H9 (cell line): ENCODE data around the gene PIBF1. TPM values are rescaled to one million over a fixed set of nuclear protein-coding genes. Genes with fewer than 3 reads are reported as not detected.

ENCODE experiments used
- DNase-seq: peaks from one replicate; pipeline ENCODE4 v3.0.0-alpha.2; 2017
- H2AFZ ChIP-seq: one replicate; pipeline ENCODE4 v1.6.1; 2013; ENCODE audit warnings: mild to moderate bottlenecking, low read length, control low read depth, moderate library complexity
- H2AK5ac ChIP-seq: 2 replicates; pipeline ENCODE4 v1.6.1; 2013; ENCODE audit warnings: low read length, control low read depth, mixed read lengths; ENCODE audit not compliant: insufficient read length
- H2BK120ac ChIP-seq: one replicate; pipeline ENCODE4 v1.6.1; 2013; ENCODE audit warnings: low read depth, mild to moderate bottlenecking, low read length, control low read depth, inconsistent platforms; ENCODE audit not compliant: poor library complexity, severe bottlenecking
- H2BK12ac ChIP-seq: 2 replicates; pipeline ENCODE4 v1.6.1; 2013; ENCODE audit warnings: low read length, control low read depth, mixed read lengths, low read depth; ENCODE audit not compliant: insufficient read length
- H2BK15ac ChIP-seq: 2 replicates; pipeline ENCODE4 v1.6.1; 2013; ENCODE audit warnings: low read depth, low read length, control low read depth
- H2BK20ac ChIP-seq: one replicate; pipeline ENCODE4 v1.6.1; 2013; ENCODE audit warnings: low read depth, mild to moderate bottlenecking, low read length, control low read depth, inconsistent platforms; ENCODE audit not compliant: poor library complexity, severe bottlenecking
- H2BK5ac ChIP-seq: 2 replicates; pipeline ENCODE4 v1.6.1; 2013; ENCODE audit warnings: low read length, control low read depth, mixed read lengths; ENCODE audit not compliant: insufficient read length
- H3K14ac ChIP-seq: 2 replicates; pipeline ENCODE4 v1.6.1; 2013; ENCODE audit warnings: low read length, control low read depth; ENCODE audit not compliant: insufficient read depth
- H3K18ac ChIP-seq: 2 replicates; pipeline ENCODE4 v1.6.1; 2013; ENCODE audit warnings: low read depth, mild to moderate bottlenecking, mixed read lengths, low read length, control low read depth; ENCODE audit not compliant: insufficient read length
- H3K23ac ChIP-seq: 2 replicates; pipeline ENCODE4 v1.6.1; 2013; ENCODE audit warnings: low read length, control low read depth, mixed read lengths, low read depth; ENCODE audit not compliant: insufficient read length
- H3K23me2 ChIP-seq: 2 replicates; pipeline ENCODE4 v1.6.1; 2013; ENCODE audit warnings: low read depth, mild to moderate bottlenecking, mixed read lengths, low read length, control low read depth; ENCODE audit not compliant: insufficient read length, poor library complexity, severe bottlenecking
- H3K27ac ChIP-seq: 2 replicates; pipeline ENCODE4 v1.5.1; 2013; ENCODE audit warnings: low read length, control low read depth, mixed read lengths, low read depth; ENCODE audit not compliant: insufficient read length
- H3K27me3 ChIP-seq: 2 replicates; pipeline ENCODE4 v1.6.1; 2013; ENCODE audit warnings: low read length, control low read depth, inconsistent platforms; ENCODE audit not compliant: insufficient read depth
- H3K4ac ChIP-seq: 2 replicates; pipeline ENCODE4 v1.6.1; 2013; ENCODE audit warnings: low read depth, mild to moderate bottlenecking, control low read depth, inconsistent platforms, low read length, moderate library complexity
- H3K4me1 ChIP-seq: 2 replicates; pipeline ENCODE4 v1.6.1; 2013; ENCODE audit warnings: low read length, control low read depth, inconsistent platforms; ENCODE audit not compliant: insufficient read depth
- H3K4me2 ChIP-seq: 2 replicates; pipeline ENCODE4 v1.6.1; 2013; ENCODE audit warnings: low read length, control low read depth, mixed read lengths; ENCODE audit not compliant: insufficient read length, insufficient read depth
- H3K56ac ChIP-seq: 2 replicates; pipeline ENCODE4 v1.6.1; 2013; ENCODE audit warnings: low read depth, mild to moderate bottlenecking, mixed read lengths, low read length, control low read depth; ENCODE audit not compliant: insufficient read length
- H3K79me1 ChIP-seq: 2 replicates; pipeline ENCODE4 v1.6.1; 2013; ENCODE audit warnings: low read depth, mild to moderate bottlenecking, moderate library complexity, low read length, control low read depth, inconsistent platforms; ENCODE audit not compliant: insufficient read depth, poor library complexity, severe bottlenecking
- H3K79me2 ChIP-seq: 2 replicates; pipeline ENCODE4 v1.6.1; 2013; ENCODE audit warnings: low read length, control low read depth, inconsistent platforms; ENCODE audit not compliant: insufficient read depth
- H3K9ac ChIP-seq: 2 replicates; pipeline ENCODE4 v1.6.1; 2013; ENCODE audit warnings: low read length, control low read depth, mixed read lengths; ENCODE audit not compliant: insufficient read length; ENCODE audit errors: extremely low read depth
- H3K9me3 ChIP-seq: one replicate; pipeline ENCODE4 v1.6.1; 2013; ENCODE audit warnings: low read depth, low read length, inconsistent platforms; ENCODE audit not compliant: control insufficient read depth
- H3T11ph ChIP-seq: one replicate; pipeline ENCODE4 v1.6.1; 2013; ENCODE audit warnings: mild to moderate bottlenecking, low read length, control low read depth, inconsistent platforms
- H4K20me1 ChIP-seq: one replicate; pipeline ENCODE4 v1.6.1; 2013; ENCODE audit not compliant: control insufficient read depth, insufficient read length, insufficient read depth
- H4K5ac ChIP-seq: 2 replicates; pipeline ENCODE4 v1.6.1; 2013; ENCODE audit warnings: low read depth, mild to moderate bottlenecking, mixed read lengths, low read length, control low read depth; ENCODE audit not compliant: insufficient read length
- H4K8ac ChIP-seq: replicated peaks from 2 replicates; pipeline ENCODE4 v1.6.1; 2013; ENCODE audit warnings: low read length, control low read depth, mixed read lengths, low read depth; ENCODE audit not compliant: insufficient read length
- H4K91ac ChIP-seq: 2 replicates; pipeline ENCODE4 v1.6.1; 2013; ENCODE audit warnings: low read depth, mild to moderate bottlenecking, moderate library complexity, mixed read lengths, low read length, control low read depth; ENCODE audit not compliant: insufficient read length
- H3K27ac Mint-ChIP-seq, 3 experiments: 2 replicates in 2 of 3; 3 replicates in 1 of 3; pipeline ENCODE4 v1.8.0; 2020 to 2021; ENCODE audit warnings: mixed read lengths in 3 of 3, mild to moderate bottlenecking in 1 of 3, moderate library complexity in 1 of 3
- H3K27me3 Mint-ChIP-seq: 2 replicates; pipeline ENCODE4 v1.8.0; 2021; ENCODE audit warnings: low read depth, mild to moderate bottlenecking, moderate library complexity, mixed read lengths
- H3K36me3 Mint-ChIP-seq, 3 experiments: 2 replicates in 2 of 3; 3 replicates in 1 of 3; pipeline ENCODE4 v1.8.0; 2020 to 2021; ENCODE audit warnings: low read depth in 3 of 3, mixed read lengths in 3 of 3; ENCODE audit not compliant: insufficient read depth in 1 of 3
- H3K4me1 Mint-ChIP-seq, 2 experiments: 2 replicates each; pipeline ENCODE4 v1.8.0; 2020; ENCODE audit warnings: mixed read lengths in 2 of 2
- H3K4me3 Mint-ChIP-seq, 2 experiments: 2 replicates in 1 of 2; 3 replicates in 1 of 2; pipeline ENCODE4 v1.8.0; 2020 to 2021; ENCODE audit warnings: mild to moderate bottlenecking in 2 of 2, mixed read lengths in 2 of 2, moderate library complexity in 1 of 2
- H3K9me3 Mint-ChIP-seq, 2 experiments: 2 replicates in 1 of 2; 3 replicates in 1 of 2; pipeline ENCODE4 v1.8.0; 2020; ENCODE audit warnings: mild to moderate bottlenecking in 2 of 2, mixed read lengths in 2 of 2, moderate library complexity in 1 of 2
- WGBS: extraction: QIAGEN DNeasy Blood & Tissue Kit; methylation state at CpG from one replicate; pipeline ENCODE4 v1.1.7; 2013; ENCODE audit warnings: missing lambda C conversion rate, low lambda C conversion rate, mixed read lengths; ENCODE audit not compliant: insufficient read length; ENCODE audit errors: extremely low coverage; 5-methylcytosine and 5-hydroxymethylcytosine counted together
- total RNA-seq: library from RNA; stranded (reverse); gene quantifications from 2 replicates; pipeline ENCODE4 v1.2.1, GENCODE V29; 2021
- TF ChIP-seq, protein P1 (sequence below): fragments of 200-600 bp; sonication (generic); conservative IDR thresholded peaks from 3 replicates; pipeline ENCODE4 v1.8.0; 2021; ENCODE audit warnings: antibody characterized with exemption, mild to moderate bottlenecking

Gene PIBF1
- total RNA-seq, 1 experiment from 2014 or later: 12.7 TPM

DNA sequence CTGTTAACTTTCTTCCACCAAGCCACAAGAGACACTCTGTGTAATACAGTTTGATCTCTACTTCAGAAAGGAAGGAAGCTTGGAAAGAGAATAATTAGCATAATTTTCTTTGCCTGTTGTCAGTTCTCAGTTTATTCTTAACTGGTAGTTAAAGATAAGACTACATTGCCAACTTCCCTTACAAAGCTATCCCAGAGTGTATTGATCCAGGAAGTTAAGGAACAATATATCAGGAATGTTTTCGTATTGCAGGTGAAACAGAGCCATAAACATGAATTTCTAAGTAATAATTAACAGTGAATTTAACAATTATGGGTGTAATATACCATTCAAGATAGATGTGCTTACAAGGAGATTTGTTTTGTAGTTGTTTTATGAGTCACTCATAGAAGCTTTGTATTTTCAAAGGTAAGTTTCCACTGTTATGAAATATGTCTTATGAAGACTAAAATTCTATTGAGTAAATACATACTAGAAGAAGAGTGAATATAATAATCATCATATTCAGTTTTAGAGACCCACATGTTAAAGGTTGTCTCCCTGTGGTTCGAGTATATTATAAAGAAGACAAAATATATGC is 188.5 kb downstream of the PIBF1 start:
- Mint-ChIP-seq H3K9me3 (no peaks in the 10 kb centered on the region), H3K27ac (no peak overlapping the region), H3K36me3 (peaks cover 0 to 4% (median 0%) of the 10 kb centered on the region in 3 experiments; a peak in 2 of 7 replicates), H3K27me3 (no peaks in the 10 kb centered on the region), H3K4me3 (no peak overlapping the region), H3K4me1 (peaks cover 5% of the 10 kb centered on the region in 2 experiments; a peak in 3 of 4 replicates)
- Histone ChIP-seq H3K56ac (no peak overlapping the region), H4K5ac (no peak overlapping the region), H2BK12ac (no peak overlapping the region), H2BK5ac (no peak overlapping the region), H4K91ac (no peak overlapping the region), H3K79me1 (no peaks in the 10 kb centered on the region), H2BK120ac (no peak overlapping the region), H3T11ph (no peak overlapping the region), H3K4me1 (no peaks in the 10 kb centered on the region), H2AFZ (no peak overlapping the region), H3K23ac (no peak overlapping the region), H3K18ac (no peak overlapping the region), H3K79me2 (no peaks in the 10 kb centered on the region), H3K14ac (no peak overlapping the region), H4K20me1 (no peaks in the 10 kb centered on the region), H2BK20ac (no peak overlapping the region), H2AK5ac (no peak overlapping the region), H3K23me2 (no peaks in the 10 kb centered on the region), H2BK15ac (no peak overlapping the region), H3K27ac (no peak overlapping the region), H3K4ac (no peak overlapping the region), H3K27me3 (no peaks in the 10 kb centered on the region), H3K4me2 (no peak overlapping the region), H3K9me3 (no peaks in the 10 kb centered on the region), H4K8ac (no peak overlapping the region), H3K9ac (no peak overlapping the region)
- TF ChIP-seq, protein P1, sequence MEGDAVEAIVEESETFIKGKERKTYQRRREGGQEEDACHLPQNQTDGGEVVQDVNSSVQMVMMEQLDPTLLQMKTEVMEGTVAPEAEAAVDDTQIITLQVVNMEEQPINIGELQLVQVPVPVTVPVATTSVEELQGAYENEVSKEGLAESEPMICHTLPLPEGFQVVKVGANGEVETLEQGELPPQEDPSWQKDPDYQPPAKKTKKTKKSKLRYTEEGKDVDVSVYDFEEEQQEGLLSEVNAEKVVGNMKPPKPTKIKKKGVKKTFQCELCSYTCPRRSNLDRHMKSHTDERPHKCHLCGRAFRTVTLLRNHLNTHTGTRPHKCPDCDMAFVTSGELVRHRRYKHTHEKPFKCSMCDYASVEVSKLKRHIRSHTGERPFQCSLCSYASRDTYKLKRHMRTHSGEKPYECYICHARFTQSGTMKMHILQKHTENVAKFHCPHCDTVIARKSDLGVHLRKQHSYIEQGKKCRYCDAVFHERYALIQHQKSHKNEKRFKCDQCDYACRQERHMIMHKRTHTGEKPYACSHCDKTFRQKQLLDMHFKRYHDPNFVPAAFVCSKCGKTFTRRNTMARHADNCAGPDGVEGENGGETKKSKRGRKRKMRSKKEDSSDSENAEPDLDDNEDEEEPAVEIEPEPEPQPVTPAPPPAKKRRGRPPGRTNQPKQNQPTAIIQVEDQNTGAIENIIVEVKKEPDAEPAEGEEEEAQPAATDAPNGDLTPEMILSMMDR: no peak
- no CpG with 5 or more reads among the region's 2 CpGs for WGBS
- no peak for DNase-seq
